ENCODE data around the gene MAGI2. TPM values are rescaled to one million over a fixed set of nuclear protein-coding genes. Genes with fewer than 3 reads are reported as not detected.

Gene MAGI2
- total RNA-seq, 1 experiment from 2014 or later, result 14.3 TPM

DNA sequence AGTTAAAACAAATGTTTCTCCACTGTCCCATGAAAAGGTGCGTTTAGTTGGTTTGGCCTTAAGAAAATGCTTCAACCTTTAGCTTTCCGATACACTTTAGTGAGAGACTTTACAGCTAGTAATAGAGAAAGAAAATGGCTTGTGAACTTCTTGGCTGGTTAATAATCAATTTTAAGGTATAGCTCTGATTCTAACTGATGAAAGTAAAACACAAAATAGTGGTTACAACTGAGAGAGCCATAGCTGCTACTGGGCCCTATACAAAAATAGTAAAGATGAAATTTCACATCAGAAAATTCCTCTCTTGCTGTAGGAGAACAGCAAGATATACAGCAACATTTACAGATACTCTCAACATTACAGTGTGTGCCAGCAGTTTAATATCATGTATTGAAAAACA, 1283.5 kb downstream of the MAGI2 start:
- H3K56ac ChIP-seq (ENCODE audit: insufficient read length, low read depth, low read length), result no peak overlapping the region
- TF ChIP-seq, protein P1, sequence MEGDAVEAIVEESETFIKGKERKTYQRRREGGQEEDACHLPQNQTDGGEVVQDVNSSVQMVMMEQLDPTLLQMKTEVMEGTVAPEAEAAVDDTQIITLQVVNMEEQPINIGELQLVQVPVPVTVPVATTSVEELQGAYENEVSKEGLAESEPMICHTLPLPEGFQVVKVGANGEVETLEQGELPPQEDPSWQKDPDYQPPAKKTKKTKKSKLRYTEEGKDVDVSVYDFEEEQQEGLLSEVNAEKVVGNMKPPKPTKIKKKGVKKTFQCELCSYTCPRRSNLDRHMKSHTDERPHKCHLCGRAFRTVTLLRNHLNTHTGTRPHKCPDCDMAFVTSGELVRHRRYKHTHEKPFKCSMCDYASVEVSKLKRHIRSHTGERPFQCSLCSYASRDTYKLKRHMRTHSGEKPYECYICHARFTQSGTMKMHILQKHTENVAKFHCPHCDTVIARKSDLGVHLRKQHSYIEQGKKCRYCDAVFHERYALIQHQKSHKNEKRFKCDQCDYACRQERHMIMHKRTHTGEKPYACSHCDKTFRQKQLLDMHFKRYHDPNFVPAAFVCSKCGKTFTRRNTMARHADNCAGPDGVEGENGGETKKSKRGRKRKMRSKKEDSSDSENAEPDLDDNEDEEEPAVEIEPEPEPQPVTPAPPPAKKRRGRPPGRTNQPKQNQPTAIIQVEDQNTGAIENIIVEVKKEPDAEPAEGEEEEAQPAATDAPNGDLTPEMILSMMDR (conservative IDR thresholded peaks at IDR 0.05), result no peak
- no peak overlapping the region for H3K4ac ChIP-seq (ENCODE audit: low read depth, low read length)
- H2BK12ac ChIP-seq (ENCODE audit: insufficient read length, low read depth, low read length), result no peak overlapping the region
- no peak overlapping the region for H4K8ac ChIP-seq (replicated peaks; ENCODE audit: insufficient read length, low read depth, low read length)
- no peaks in the 10 kb centered on the region; the same call in 1 of the 2 replicates for H3K27me3 Mint-ChIP-seq (ENCODE audit: low read depth)
- no peak overlapping the region for H4K91ac ChIP-seq (ENCODE audit: insufficient read length, low read depth, low read length)
- H3K9me3 ChIP-seq (ENCODE audit: control insufficient read depth, low read depth, low read length), result no peaks in the 10 kb centered on the region
- no peak overlapping the region for H3T11ph ChIP-seq (ENCODE audit: low read length)
- WGBS (ENCODE audit: extremely low coverage, insufficient read length, low lambda C conversion rate), result no CpG with 5 or more reads among the region's 2 CpGs
- no peak overlapping the region for H3K18ac ChIP-seq (ENCODE audit: insufficient read length, low read depth, low read length)
- H2BK15ac ChIP-seq (ENCODE audit: low read depth, low read length), result no peak overlapping the region
- no peak overlapping the region for H3K14ac ChIP-seq (ENCODE audit: insufficient read depth, low read length)
- H2AFZ ChIP-seq (ENCODE audit: low read length), result no peak overlapping the region
- H3K23ac ChIP-seq (ENCODE audit: insufficient read length, low read depth, low read length), result no peak overlapping the region
- no peaks in the 10 kb centered on the region for H3K27me3 ChIP-seq (ENCODE audit: insufficient read depth, low read length)
- no peak overlapping the region for H3K27ac ChIP-seq (ENCODE audit: insufficient read length, low read depth, low read length)
- H3K36me3 Mint-ChIP-seq (ENCODE audit: insufficient read depth in 1 of 3, low read depth in 3 of 3), result peaks cover 0 to 4% (median 3%) of the 10 kb centered on the region in 3 experiments; a peak in 2 of 7 replicates
- no peak overlapping the region for H2BK20ac ChIP-seq (ENCODE audit: low read depth, low read length, poor library complexity, severe bottlenecking)
- H3K27ac Mint-ChIP-seq, result no peak overlapping the region
- no peak overlapping the region for H2BK120ac ChIP-seq (ENCODE audit: low read depth, low read length, poor library complexity, severe bottlenecking)
- no peak overlapping the region for H2AK5ac ChIP-seq (ENCODE audit: insufficient read length, low read length)
- H2BK5ac ChIP-seq (ENCODE audit: insufficient read length, low read length), result no peak overlapping the region
- peaks cover 46% of the 10 kb centered on the region in 2 experiments for H3K4me1 Mint-ChIP-seq
- no peak overlapping the region for H4K5ac ChIP-seq (ENCODE audit: insufficient read length, low read depth, low read length)
- no peaks in the 10 kb centered on the region for H3K23me2 ChIP-seq (ENCODE audit: insufficient read length, low read depth, low read length, poor library complexity, severe bottlenecking)
- H3K4me3 Mint-ChIP-seq, result no peak overlapping the region
- no peaks in the 10 kb centered on the region for H3K9me3 Mint-ChIP-seq
- no peaks in the 10 kb centered on the region for H4K20me1 ChIP-seq (ENCODE audit: control insufficient read depth, insufficient read depth, insufficient read length)
- H3K79me1 ChIP-seq (ENCODE audit: insufficient read depth, low read depth, low read length, poor library complexity, severe bottlenecking), result no peaks in the 10 kb centered on the region
- no peaks in the 10 kb centered on the region for H3K79me2 ChIP-seq (ENCODE audit: insufficient read depth, low read length)
- peaks cover 18% of the 10 kb centered on the region; the same call in 1 of the 2 replicates for H3K4me1 ChIP-seq (ENCODE audit: insufficient read depth, low read length)
- no peak for DNase-seq
- no peak overlapping the region for H3K4me2 ChIP-seq (ENCODE audit: insufficient read depth, insufficient read length, low read length)
- H3K9ac ChIP-seq (ENCODE audit: extremely low read depth, insufficient read length, low read length), result no peak overlapping the region
